Mesothelial cell of epicardium (in vitro differentiated cells): Measurements from ENCODE around the gene KATNAL1. TPM values are rescaled to one million over a fixed set of nuclear protein-coding genes. Genes with fewer than 3 reads are reported as not detected.

Experiments
- DNase-seq, 2 experiments: peaks; one replicate each; pipeline ENCODE4 v3.0.0; 2021; ENCODE audit warnings: low spot score in 2 of 2; ENCODE audit not compliant: unreplicated experiment in 2 of 2
- H3K27ac Mint-ChIP-seq: 2 replicates; pipeline ENCODE4 v1.8.0; 2021; ENCODE audit warnings: mixed read lengths
- H3K27me3 Mint-ChIP-seq: 2 replicates; pipeline ENCODE4 v1.8.0; 2021; ENCODE audit warnings: low read depth, mixed read lengths
- H3K36me3 Mint-ChIP-seq: 2 replicates; pipeline ENCODE4 v1.8.0; 2021; ENCODE audit warnings: mixed read lengths
- H3K4me1 Mint-ChIP-seq: 2 replicates; pipeline ENCODE4 v1.8.0; 2021; ENCODE audit warnings: mixed read lengths
- H3K4me3 Mint-ChIP-seq: 2 replicates; pipeline ENCODE4 v1.8.0; 2021; ENCODE audit warnings: mild to moderate bottlenecking, moderate library complexity, mixed read lengths
- H3K9me3 Mint-ChIP-seq: 2 replicates; pipeline ENCODE4 v1.8.0; 2021; ENCODE audit warnings: mixed read lengths
- CTCF ChIP-seq: fragments of 200-600 bp; sonication (generic); IDR thresholded peaks from one replicate; pipeline ENCODE4 v1.5.0; 2021; ENCODE audit warnings: antibody characterized with exemption; ENCODE audit not compliant: unreplicated experiment
- total RNA-seq: library from RNA; stranded (reverse); gene quantifications from 3 replicates; pipeline ENCODE4 v1.2.1, GENCODE V29; 2021

The KATNAL1 gene
- total RNA-seq, 1 donor from 2014 or later, result 26.8 TPM

- H3K27ac Mint-ChIP-seq, result no peak overlapping the region
- no peak for TF ChIP-seq CTCF
- no peak overlapping the region for H3K4me3 Mint-ChIP-seq
- H3K4me1 Mint-ChIP-seq, result no peaks in the 10 kb centered on the region
- H3K9me3 Mint-ChIP-seq, result no peaks in the 10 kb centered on the region
- DNase-seq, result no peak
- peaks cover 15% of the 10 kb centered on the region for H3K27me3 Mint-ChIP-seq
- H3K36me3 Mint-ChIP-seq, result no peaks in the 10 kb centered on the region
These were observed 150.3 kb downstream of the KATNAL1 start for GRCh38 chr13:30156826-30157615.

GRCh38 chr13:30156270-30156669 is 151.1 kb downstream of the KATNAL1 start:
- Mint-ChIP-seq H3K4me3 (no peak overlapping the region), H3K27me3 (peaks cover 15% of the 10 kb centered on the region), H3K9me3 (no peaks in the 10 kb centered on the region), H3K36me3 (no peaks in the 10 kb centered on the region), H3K27ac (no peak overlapping the region), H3K4me1 (no peaks in the 10 kb centered on the region)
- no peak for DNase-seq
- TF ChIP-seq CTCF, result no peak

- H3K27ac Mint-ChIP-seq, result no peak overlapping the region
These were observed 152.4 kb downstream of the KATNAL1 start for GRCh38 chr13:30154931-30155330.

GRCh38 chr13:30154531-30154930 is 152.8 kb downstream of the KATNAL1 start:
- no peak for TF ChIP-seq CTCF
- Mint-ChIP-seq H3K4me1 (no peaks in the 10 kb centered on the region), H3K27ac (no peak overlapping the region), H3K4me3 (no peak overlapping the region), H3K36me3 (no peaks in the 10 kb centered on the region), H3K27me3 (peaks cover 15% of the 10 kb centered on the region), H3K9me3 (no peaks in the 10 kb centered on the region)
- DNase-seq, result no peak

More at GRCh38 chr13:30154931-30155330, 152.4 kb downstream of the KATNAL1 start:
- no peak overlapping the region for H3K4me3 Mint-ChIP-seq
- H3K27me3 Mint-ChIP-seq, result peaks cover 15% of the 10 kb centered on the region
- no peaks in the 10 kb centered on the region for H3K9me3 Mint-ChIP-seq
- TF ChIP-seq CTCF, result no peak
- no peaks in the 10 kb centered on the region for H3K4me1 Mint-ChIP-seq
- no peaks in the 10 kb centered on the region for H3K36me3 Mint-ChIP-seq
- DNase-seq, result no peak

DNA sequence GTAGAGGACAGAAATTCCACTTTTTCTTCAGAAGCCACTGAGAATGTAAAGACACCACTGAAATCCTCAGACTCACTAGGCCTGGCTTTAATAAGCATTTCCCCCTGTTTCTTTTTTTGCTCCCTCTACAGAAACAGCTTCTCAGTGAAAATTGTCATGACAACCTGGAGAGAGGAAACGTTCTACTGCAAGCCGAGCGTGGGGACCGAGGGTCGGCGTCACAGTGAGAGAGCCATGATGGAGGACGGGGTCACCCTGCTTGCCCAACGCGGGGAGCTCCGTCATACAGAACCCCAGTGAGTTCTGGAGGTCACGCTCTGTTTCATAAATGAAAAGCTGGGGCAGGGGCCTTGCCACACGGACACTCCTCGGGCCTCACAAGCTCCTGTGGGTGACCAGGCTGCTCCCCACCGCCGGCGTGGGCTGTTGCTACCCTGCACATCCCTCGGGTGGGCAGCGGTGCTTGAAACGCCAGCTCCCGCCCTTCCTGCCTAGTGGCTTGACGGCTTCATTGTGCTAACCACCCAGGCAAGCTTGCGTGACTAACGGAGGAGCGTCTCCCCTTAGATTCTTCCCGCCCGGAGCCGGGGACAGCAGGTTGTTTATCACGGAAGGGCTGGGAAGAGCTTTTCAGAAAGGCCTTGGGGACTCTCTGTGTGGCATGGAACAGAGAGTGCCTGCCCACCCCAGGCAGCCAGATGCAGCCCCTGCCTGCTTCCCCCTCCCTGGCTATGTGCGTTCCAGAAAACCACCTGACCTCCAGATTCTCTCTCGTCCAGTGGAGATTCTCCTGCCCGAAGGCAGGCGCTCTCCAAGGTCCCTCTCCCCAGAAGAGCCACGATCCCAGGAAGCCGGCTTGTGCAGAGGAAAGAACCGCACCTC is 153.6 kb downstream of the KATNAL1 start:
- Mint-ChIP-seq H3K27ac (no peak overlapping the region), H3K36me3 (no peaks in the 10 kb centered on the region), H3K27me3 (peaks cover 15% of the 10 kb centered on the region), H3K4me1 (no peaks in the 10 kb centered on the region), H3K4me3 (no peak overlapping the region), H3K9me3 (no peaks in the 10 kb centered on the region)
- no peak for TF ChIP-seq CTCF
- DNase-seq, result peak in 1 of 2 experiments; percentile 51

Other genes with a start within 250 kb of the KATNAL1 start
- gene UBE2L5, start 114.9 kb upstream of the KATNAL1 start, total RNA-seq, result 0.20 TPM in 1 of 3 replicates, not detected in the others
- 465 to 476 TPM (median 465 TPM) in 3 replicates for gene HMGB1, start 158.4 kb upstream of the KATNAL1 start, total RNA-seq